Esophagus (tissue), 2 donors: ENCODE measurements around the gene PCNX2. TPM values are rescaled to one million over a fixed set of nuclear protein-coding genes. Genes with fewer than 3 reads are reported as not detected.

Source experiments
- H3K27ac ChIP-seq, 2 donors: one replicate each; pipeline ENCODE4 v1.5.1; 2013; ENCODE audit warnings: low read depth in 2 of 2, mild to moderate bottlenecking in 2 of 2, inconsistent platforms in 1 of 2, low read length in 1 of 2, moderate library complexity in 1 of 2
- H3K27me3 ChIP-seq, 2 donors: one replicate each; pipeline ENCODE4 v1.6.1; 2013; ENCODE audit warnings: low read length in 2 of 2, control low read depth in 1 of 2, mild to moderate bottlenecking in 1 of 2; ENCODE audit not compliant: insufficient read depth in 2 of 2, control insufficient read depth in 1 of 2
- H3K36me3 ChIP-seq, 2 donors: one replicate each; pipeline ENCODE4 v1.6.1; 2013; ENCODE audit warnings: low read length in 1 of 2; ENCODE audit not compliant: control insufficient read depth in 2 of 2, insufficient read depth in 2 of 2
- H3K4me1 ChIP-seq, 2 donors: one replicate each; pipeline ENCODE4 v1.6.1; 2013; ENCODE audit warnings: low read length in 1 of 2; ENCODE audit not compliant: control insufficient read depth in 2 of 2, insufficient read depth in 2 of 2
- H3K4me3 ChIP-seq, 2 donors: one replicate each; pipeline ENCODE4 v1.5.1; 2013; ENCODE audit warnings: low read length in 2 of 2, mild to moderate bottlenecking in 2 of 2, low read depth in 1 of 2, moderate library complexity in 1 of 2
- H3K9me3 ChIP-seq, 2 donors: one replicate each; pipeline ENCODE4 v1.6.1; 2013; ENCODE audit warnings: mild to moderate bottlenecking in 2 of 2, low read depth in 1 of 2, low read length in 1 of 2, moderate library complexity in 1 of 2; ENCODE audit not compliant: control insufficient read depth in 2 of 2, insufficient read depth in 1 of 2
- WGBS, 2 donors: extraction: QIAGEN DNeasy Blood & Tissue Kit; methylation state at CpG; one replicate each; pipeline ENCODE4 v1.1.7; 2013; 5-methylcytosine and 5-hydroxymethylcytosine counted together
- polyA plus RNA-seq, 2 donors: library from polyadenylated mRNA; stranded (reverse); fragments of 200-250 nt; gene quantifications; one replicate each; pipeline ENCODE4 v1.2.3, GENCODE V29; 2013
- donor health status: healthy with polysubstance abuse.
- donor health status: Bipolar disorder and iron deficiency.

The PCNX2 gene
- polyA plus RNA-seq, 2 donors, result 3.2 to 4.3 TPM

- H3K36me3 ChIP-seq, result no peaks in the 10 kb centered on the region
- H3K9me3 ChIP-seq, result no peaks in the 10 kb centered on the region
- H3K27me3 ChIP-seq, result no peaks in the 10 kb centered on the region
- H3K27ac ChIP-seq, result no peak overlapping the region
- H3K4me1 ChIP-seq, result peaks cover 0 to 4% of the 10 kb centered on the region in 2 donors
- whole genome bisulfite sequencing, 2 donors, result 94 to 95% methylated on average over 4 of the region's 4 CpGs
- H3K4me3 ChIP-seq, result no peak overlapping the region
These were observed 255.0 kb downstream of the PCNX2 start for GRCh38 chr1:233040494-233040893.

- no peaks in the 10 kb centered on the region for H3K4me1 ChIP-seq
- no peaks in the 10 kb centered on the region for H3K27me3 ChIP-seq
- H3K36me3 ChIP-seq, result no peaks in the 10 kb centered on the region
- no peak overlapping the region for H3K27ac ChIP-seq
- no peak overlapping the region for H3K4me3 ChIP-seq
- H3K9me3 ChIP-seq, result no peaks in the 10 kb centered on the region
These were observed 256.9 kb downstream of the PCNX2 start for GRCh38 chr1:233038581-233038980.

- H3K9me3 ChIP-seq, result no peaks in the 10 kb centered on the region
- H3K4me3 ChIP-seq, result no peak overlapping the region
- H3K27me3 ChIP-seq, result no peaks in the 10 kb centered on the region
- no peaks in the 10 kb centered on the region for H3K36me3 ChIP-seq
- no peak overlapping the region for H3K27ac ChIP-seq
- H3K4me1 ChIP-seq, result no peaks in the 10 kb centered on the region
These were observed 257.7 kb downstream of the PCNX2 start for GRCh38 chr1:233037843-233038242.

- WGBS, 2 donors, result 90 to 91% methylated on average over 5 of the region's 5 CpGs
- H3K36me3 ChIP-seq, result no peaks in the 10 kb centered on the region
- H3K27me3 ChIP-seq, result no peaks in the 10 kb centered on the region
- H3K4me1 ChIP-seq, result no peaks in the 10 kb centered on the region
- no peak overlapping the region for H3K27ac ChIP-seq
- H3K4me3 ChIP-seq, result no peak overlapping the region
- no peaks in the 10 kb centered on the region for H3K9me3 ChIP-seq
These were observed 260.7 kb downstream of the PCNX2 start for GRCh38 chr1:233034836-233035235.

- WGBS, 2 donors, result 86 to 89% methylated on average over 3 of the region's 3 CpGs
- H3K27ac ChIP-seq, result no peak overlapping the region
- H3K4me3 ChIP-seq, result no peak overlapping the region
These were observed 262.2 kb downstream of the PCNX2 start for GRCh38 chr1:233033361-233033760.

GRCh38 chr1:233032916-233033315, 262.6 kb downstream of the PCNX2 start:
- Histone ChIP-seq H3K36me3 (no peaks in the 10 kb centered on the region), H3K4me3 (no peak overlapping the region), H3K27ac (no peak overlapping the region), H3K9me3 (no peaks in the 10 kb centered on the region), H3K27me3 (no peaks in the 10 kb centered on the region), H3K4me1 (no peaks in the 10 kb centered on the region)
- WGBS, 2 donors, result 66 to 75% methylated on average over 4 of the region's 4 CpGs

More at GRCh38 chr1:233033361-233033760, 262.2 kb downstream of the PCNX2 start:
- Histone ChIP-seq H3K27me3 (no peaks in the 10 kb centered on the region), H3K9me3 (no peaks in the 10 kb centered on the region), H3K4me1 (no peaks in the 10 kb centered on the region), H3K36me3 (no peaks in the 10 kb centered on the region)

GRCh38 chr1:233031521-233031920, 264.0 kb downstream of the PCNX2 start:
- no peak overlapping the region for H3K4me3 ChIP-seq
- WGBS, 2 donors, result 68 to 81% methylated on average over 3 of the region's 3 CpGs
- H3K9me3 ChIP-seq, result no peaks in the 10 kb centered on the region
- H3K4me1 ChIP-seq, result no peaks in the 10 kb centered on the region
- H3K27me3 ChIP-seq, result no peaks in the 10 kb centered on the region
- no peaks in the 10 kb centered on the region for H3K36me3 ChIP-seq
- no peak overlapping the region for H3K27ac ChIP-seq

- no peaks in the 10 kb centered on the region for H3K36me3 ChIP-seq
- H3K27me3 ChIP-seq, result no peaks in the 10 kb centered on the region
- H3K4me3 ChIP-seq, result no peak overlapping the region
- H3K9me3 ChIP-seq, result no peaks in the 10 kb centered on the region
- WGBS, 2 donors, result 80 to 83% methylated on average over 5 of the region's 5 CpGs
- peaks cover 0 to 5% of the 10 kb centered on the region in 2 donors for H3K4me1 ChIP-seq
- H3K27ac ChIP-seq, result no peak overlapping the region
These were observed 268.5 kb downstream of the PCNX2 start for GRCh38 chr1:233027046-233027445.

GRCh38 chr1:233025567-233025966, 270.0 kb downstream of the PCNX2 start:
- WGBS, 2 donors, result 48 to 52% methylated on average over 2 of the region's 2 CpGs
- H3K9me3 ChIP-seq, result no peaks in the 10 kb centered on the region
- H3K27me3 ChIP-seq, result no peaks in the 10 kb centered on the region
- peak overlapping the region in 1 of 2 donors; percentile 42 for H3K27ac ChIP-seq
- peaks cover 0 to 5% of the 10 kb centered on the region in 2 donors for H3K4me1 ChIP-seq
- no peak overlapping the region for H3K4me3 ChIP-seq
- H3K36me3 ChIP-seq, result no peaks in the 10 kb centered on the region

GRCh38 chr1:233025157-233025556, 270.4 kb downstream of the PCNX2 start:
- no peak overlapping the region for H3K4me3 ChIP-seq
- no peaks in the 10 kb centered on the region for H3K36me3 ChIP-seq
- WGBS, 2 donors, result 66 to 68% methylated on average over 12 of the region's 12 CpGs
- H3K27ac ChIP-seq, result peak overlapping the region; percentile 42 to 57
- no peaks in the 10 kb centered on the region for H3K27me3 ChIP-seq
- H3K9me3 ChIP-seq, result no peaks in the 10 kb centered on the region
- H3K4me1 ChIP-seq, result peaks cover 0 to 5% of the 10 kb centered on the region in 2 donors
